MV-4-11 (cell line): Measurements from ENCODE around the gene FOXC2.
"Not testable (repeated sequence)": the region's sequence is repeated elsewhere in the genome, so short reads cannot be mapped to it uniquely, and the experiment has no call there.

Source experiments
- DNase-seq: peaks from one replicate; lab custom pipeline; 2025; lab: John Stamatoyannopoulos, UW

Gene FOXC2

GRCh38 chr16:86573646-86574508 is 7.2 kb downstream of the FOXC2 start:
- DNase-seq = no peak

- no peak for DNase-seq
Observed at GRCh38 chr16:86574646-86575045, 8.0 kb downstream of the FOXC2 start.

- no peak for DNase-seq
Observed at GRCh38 chr16:86575095-86575685, 8.6 kb downstream of the FOXC2 start.

GRCh38 chr16:86575754-86576557 is 9.3 kb downstream of the FOXC2 start:
- DNase-seq = peak; percentile 77

- DNase-seq = no peak
Observed at GRCh38 chr16:86576591-86577313, 10.1 kb downstream of the FOXC2 start.

- no peak for DNase-seq
Observed at GRCh38 chr16:86577314-86577971, 10.8 kb downstream of the FOXC2 start.

DNA sequence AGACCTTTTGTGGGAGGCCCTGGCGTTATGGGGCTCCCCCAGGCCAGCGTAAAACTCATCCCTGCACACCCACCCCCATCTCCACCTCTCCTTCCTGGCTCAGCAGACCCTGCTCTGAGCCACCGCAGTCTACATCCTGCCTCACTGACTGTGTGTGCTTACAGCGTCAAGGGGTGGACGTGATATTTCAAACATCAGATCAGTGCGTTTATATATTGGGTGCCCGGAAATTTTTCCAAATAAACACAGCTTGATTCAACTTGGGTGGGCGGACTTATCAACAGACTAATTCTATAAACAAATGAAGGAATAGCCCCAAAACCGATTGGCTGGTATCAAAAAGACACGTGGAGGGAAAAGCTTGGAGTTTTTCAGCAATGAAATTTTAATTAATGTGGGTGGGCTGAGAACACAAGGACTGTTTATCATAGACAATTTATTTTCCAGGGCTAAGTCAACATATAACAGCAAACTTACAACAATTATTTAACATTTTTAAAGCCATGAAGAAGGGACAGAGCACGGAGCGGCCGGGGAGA is 11.5 kb downstream of the FOXC2 start, which contains the start of gene FOXL1:
FOXL1 (plus strand) TSS at position 489 of the 539 bp plus-strand sequence. CDS start 175 bp downstream, outside the sequence.
- DNase-seq = no peak

- no peak for DNase-seq
Observed at GRCh38 chr16:86578611-86579267, 12.1 kb downstream of the FOXC2 start.

DNA sequence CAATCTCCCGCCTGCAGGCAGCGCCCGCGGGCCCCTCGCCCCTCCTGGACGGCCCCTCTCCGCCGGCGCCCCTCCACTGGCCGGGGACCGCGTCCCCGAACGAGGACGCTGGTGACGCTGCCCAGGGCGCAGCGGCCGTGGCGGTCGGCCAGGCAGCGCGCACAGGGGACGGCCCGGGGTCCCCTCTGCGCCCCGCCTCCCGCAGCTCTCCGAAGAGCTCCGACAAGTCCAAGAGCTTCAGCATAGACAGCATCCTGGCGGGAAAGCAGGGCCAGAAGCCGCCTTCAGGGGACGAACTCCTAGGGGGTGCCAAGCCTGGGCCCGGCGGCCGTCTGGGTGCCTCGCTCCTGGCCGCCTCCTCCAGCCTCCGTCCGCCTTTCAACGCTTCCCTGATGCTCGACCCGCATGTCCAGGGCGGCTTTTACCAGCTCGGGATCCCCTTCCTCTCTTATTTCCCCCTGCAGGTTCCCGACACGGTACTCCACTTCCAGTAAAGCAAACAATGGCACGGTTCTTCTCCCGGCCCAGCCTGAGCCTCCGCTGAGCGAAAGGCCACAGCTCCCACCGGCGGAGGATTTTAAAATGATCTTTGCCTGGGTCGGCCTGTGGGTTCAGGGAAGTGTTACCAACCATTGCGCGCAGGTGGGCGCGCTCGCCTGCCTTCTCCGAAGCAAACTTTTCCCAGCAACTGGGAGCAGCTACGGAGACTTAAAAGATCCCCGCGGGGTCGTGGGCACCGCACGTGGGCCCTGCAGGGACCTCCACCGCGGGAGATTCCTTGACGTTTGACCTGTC is 12.8 kb downstream of the FOXC2 start:
- DNase-seq = no peak

DNA sequence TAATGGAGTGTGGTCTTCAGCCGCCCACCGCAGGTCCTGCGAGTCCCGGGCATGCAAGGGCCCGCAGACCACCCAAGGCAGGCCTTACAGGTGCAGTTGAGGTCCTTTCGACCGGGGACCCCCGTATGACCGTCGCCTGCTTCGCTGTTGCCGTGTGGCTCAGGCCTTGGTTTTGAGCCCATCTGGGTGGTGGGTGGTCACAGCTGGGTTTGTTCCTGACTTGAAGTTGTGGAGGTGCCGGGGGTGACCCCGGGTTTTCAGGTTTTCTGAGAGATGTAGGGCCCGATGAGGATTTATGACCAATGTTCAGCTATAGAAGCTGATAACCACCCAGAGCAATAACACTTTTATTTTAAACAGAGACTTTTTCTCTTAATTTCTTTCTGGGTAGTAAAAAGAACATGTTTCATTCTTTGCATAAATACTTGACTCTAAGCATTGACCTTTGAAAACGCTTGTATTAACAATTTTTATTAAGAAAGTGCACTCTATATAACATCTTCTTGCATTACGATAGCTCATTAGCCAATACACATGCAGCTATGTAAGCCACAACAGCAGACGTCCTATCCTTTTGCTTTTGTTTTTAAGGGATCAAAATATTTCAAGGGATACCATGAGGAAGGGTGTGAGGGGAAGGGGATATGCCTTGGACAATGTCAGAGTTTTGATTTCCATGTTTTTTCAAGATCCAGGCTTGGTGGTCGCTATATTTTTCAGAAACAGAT is 13.6 kb downstream of the FOXC2 start:
- DNase-seq = no peak

GRCh38 chr16:86580791-86581170 is 14.2 kb downstream of the FOXC2 start:
- DNase-seq = no peak

GRCh38 chr16:86581458-86581857 is 14.8 kb downstream of the FOXC2 start:
- no peak for DNase-seq

DNA sequence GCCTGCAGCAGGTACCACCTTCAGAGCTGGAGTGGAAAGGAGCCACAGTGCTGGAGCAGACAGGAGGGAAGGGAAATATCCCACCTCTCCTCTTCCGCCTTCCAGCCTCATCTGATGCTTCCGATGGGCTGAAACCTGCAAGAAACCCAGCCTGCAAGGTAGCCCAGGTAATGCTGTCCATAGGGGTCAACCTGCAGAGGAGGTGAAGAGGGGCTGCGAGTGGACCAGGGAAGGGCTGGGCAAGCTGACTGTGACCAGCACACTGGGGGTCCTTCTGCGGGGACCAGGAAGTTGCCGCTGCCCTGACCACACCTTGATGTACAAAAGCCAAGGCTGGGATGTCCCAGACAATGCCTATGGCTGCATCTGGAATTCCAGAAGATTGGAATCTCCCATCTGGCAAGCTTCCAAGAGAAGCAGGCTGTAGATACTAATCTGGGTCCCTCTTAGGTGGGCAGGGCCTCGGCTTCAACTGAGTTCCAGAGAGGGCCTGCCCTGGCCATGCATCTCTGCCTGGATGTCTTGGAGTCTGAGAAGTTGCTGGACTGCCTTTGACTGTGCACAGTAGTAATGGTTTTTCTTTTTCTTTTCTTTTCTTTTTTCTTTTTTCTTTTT is 17.5 kb downstream of the FOXC2 start:
- no peak for DNase-seq

DNA sequence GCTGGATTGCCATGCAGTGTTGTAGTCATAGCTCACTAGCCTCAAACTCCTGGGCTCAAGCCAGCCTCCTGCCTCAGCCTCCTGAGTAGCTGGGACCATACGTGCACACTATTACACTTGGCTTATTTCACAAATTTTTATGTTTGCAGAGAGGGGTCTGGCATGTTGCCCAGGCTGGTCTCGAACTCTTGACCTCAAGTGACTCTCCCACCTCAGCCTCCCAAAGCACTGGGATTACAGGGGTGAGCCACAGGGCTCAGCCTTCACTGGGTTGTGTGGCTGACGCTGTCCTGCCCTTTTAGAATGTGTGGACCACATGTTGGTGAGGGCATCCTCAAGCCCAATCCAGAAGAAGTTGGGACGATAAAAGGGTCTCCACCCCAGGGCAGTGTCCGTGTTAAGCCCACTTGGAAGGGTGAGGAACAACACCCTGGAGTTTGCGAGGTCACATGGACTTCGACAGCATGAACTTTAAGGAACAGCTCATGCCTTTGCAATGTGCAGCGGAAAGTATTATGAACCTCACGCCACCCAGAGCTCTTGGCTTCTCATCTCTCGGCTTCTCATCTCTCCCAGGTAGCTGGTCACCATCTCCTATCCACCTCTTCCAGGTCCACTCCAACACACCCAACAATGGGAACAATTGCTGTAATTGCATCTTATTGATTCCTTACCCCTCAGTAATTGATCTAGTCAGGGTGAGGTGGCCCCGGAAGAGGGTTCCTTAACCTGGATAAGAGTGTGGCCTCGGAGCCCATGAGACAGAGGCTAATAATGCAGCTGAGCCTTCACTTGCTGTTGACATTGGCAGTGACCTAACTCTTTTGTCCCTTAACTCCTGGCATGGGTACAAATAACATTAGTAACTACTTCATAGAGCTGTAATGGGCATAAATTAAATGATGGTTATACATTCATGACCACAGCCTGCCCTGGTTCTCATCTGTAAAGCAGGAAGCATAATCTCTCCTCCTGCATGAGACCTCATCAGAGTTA is 18.4 kb downstream of the FOXC2 start:
- DNase-seq = no peak

- no peak for DNase-seq
Observed at GRCh38 chr16:86585821-86586611, 19.4 kb downstream of the FOXC2 start.

GRCh38 chr16:86587487-86587886 is 20.9 kb downstream of the FOXC2 start:
- no peak for DNase-seq

DNA sequence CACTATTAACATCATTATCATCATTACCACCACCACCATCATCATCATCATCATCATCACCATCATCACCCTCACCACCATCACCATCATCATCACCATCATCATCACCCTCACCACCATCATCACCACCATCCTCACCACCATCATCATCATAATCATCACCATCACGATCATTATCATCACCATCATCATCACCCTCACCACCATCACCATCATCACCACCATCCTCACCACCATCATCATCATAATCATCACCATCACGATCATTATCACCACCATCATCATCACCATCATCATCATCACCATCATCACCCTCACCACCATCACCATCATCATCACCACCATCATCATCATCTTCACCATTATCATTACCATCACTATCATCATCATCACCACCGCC is 21.3 kb downstream of the FOXC2 start:
- DNase-seq = not testable (repeated sequence)
